GM12891 (cell line): ENCODE results near the gene ATL1.

ENCODE experiments used
- PAX5 ChIP-seq: IDR thresholded peaks from 2 replicates; pipeline ENCODE4 v1.6.1; 2011; ENCODE audit warnings: low read length, moderate library complexity, mild to moderate bottlenecking; ENCODE audit not compliant: insufficient read depth, severe bottlenecking
- POLR2A ChIP-seq: IDR thresholded peaks from 2 replicates; pipeline ENCODE4 v1.6.1; 2011; ENCODE audit warnings: low read depth, low read length, control low read depth
- POLR2AphosphoS5 ChIP-seq: IDR thresholded peaks from 2 replicates; pipeline ENCODE4 v1.6.1; 2011; ENCODE audit warnings: low read depth, low read length, control low read depth
- POU2F2 ChIP-seq: IDR thresholded peaks from 2 replicates; pipeline ENCODE4 v1.6.1; 2011; ENCODE audit warnings: low read depth, mild to moderate bottlenecking, control low read depth, low read length, moderate library complexity
- SPI1 ChIP-seq: IDR thresholded peaks from 2 replicates; pipeline ENCODE4 v1.6.1; 2011; ENCODE audit warnings: low read depth, low read length, control low read depth
- TAF1 ChIP-seq: IDR thresholded peaks from 2 replicates; pipeline ENCODE4 v1.6.1; 2011; ENCODE audit warnings: low read depth, low read length, control low read depth

- TF ChIP-seq POLR2A (no peak), POLR2AphosphoS5 (no peak), POU2F2 (no peak), TAF1 (no peak), SPI1 (no peak), PAX5 (no peak)
These were observed 29.6 kb upstream of the ATL1 start for GRCh38 chr14:50530358-50530757.
